Hepatocyte (in vitro differentiated cells): Measurements from ENCODE around the gene NANOGP8. TPM values are rescaled to one million over a fixed set of nuclear protein-coding genes. Genes with fewer than 3 reads are reported as not detected.
"Not testable (repeated sequence)": the region's sequence is repeated elsewhere in the genome, so short reads cannot be mapped to it uniquely, and the experiment has no call there.

ENCODE experiments used
- DNase-seq: peaks from one replicate; pipeline ENCODE4 v3.0.0-alpha.2; 2016; ENCODE audit warnings: low spot score
- H2AFZ ChIP-seq: fragments of 200-600 bp; sonication (generic); 2 replicates; pipeline ENCODE4 v1.6.0; 2016; ENCODE audit warnings: antibody characterized with exemption, mild to moderate bottlenecking
- H3K27ac ChIP-seq: fragments of 200-600 bp; sonication (generic); 2 replicates; pipeline ENCODE4 v1.5.1; 2016; ENCODE audit warnings: mild to moderate bottlenecking
- H3K27me3 ChIP-seq: fragments of 200-600 bp; sonication (generic); 2 replicates; pipeline ENCODE4 v1.6.1; 2016
- H3K36me3 ChIP-seq: fragments of 200-600 bp; sonication (generic); replicated peaks from 2 replicates; pipeline ENCODE4 v1.5.1; 2016; ENCODE audit warnings: low read depth; ENCODE audit not compliant: insufficient read depth
- H3K4me1 ChIP-seq: fragments of 200-600 bp; sonication (generic); 2 replicates; pipeline ENCODE4 v1.5.1; 2016; ENCODE audit warnings: mild to moderate bottlenecking, moderate library complexity; ENCODE audit not compliant: insufficient read depth
- H3K4me2 ChIP-seq: fragments of 200-600 bp; sonication (generic); 2 replicates; pipeline ENCODE4 v1.6.0; 2016
- H3K4me3 ChIP-seq: fragments of 200-600 bp; sonication (generic); 2 replicates; pipeline ENCODE4 v1.5.1; 2016; ENCODE audit warnings: mild to moderate bottlenecking
- H3K79me2 ChIP-seq: fragments of 200-600 bp; sonication (generic); 2 replicates; pipeline ENCODE4 v1.6.0; 2017; ENCODE audit warnings: mild to moderate bottlenecking
- H3K9me2 ChIP-seq: fragments of 200-600 bp; sonication (generic); replicated peaks from 2 replicates; pipeline ENCODE4 v1.6.0; 2017; ENCODE audit warnings: mild to moderate bottlenecking; ENCODE audit not compliant: insufficient read depth
- H3K9me3 ChIP-seq: fragments of 200-600 bp; sonication (generic); 2 replicates; pipeline ENCODE4 v1.5.1; 2016; ENCODE audit warnings: low read depth, mild to moderate bottlenecking
- H4K20me1 ChIP-seq: fragments of 200-600 bp; sonication (generic); 2 replicates; pipeline ENCODE4 v1.6.0; 2016; ENCODE audit warnings: mild to moderate bottlenecking; ENCODE audit not compliant: insufficient read depth, poor library complexity, severe bottlenecking
- EZH2 ChIP-seq: fragments of 200-600 bp; sonication (generic); IDR thresholded peaks from 2 replicates; pipeline ENCODE4 v1.6.1; 2016; ENCODE audit warnings: antibody characterized with exemption, mild to moderate bottlenecking, borderline replicate concordance
- EZH2phosphoT487 ChIP-seq: fragments of 200-600 bp; sonication (generic); IDR thresholded peaks from one replicate; pipeline ENCODE4 v1.6.1; 2018; ENCODE audit warnings: antibody characterized with exemption, mild to moderate bottlenecking, low read depth, moderate library complexity; ENCODE audit not compliant: unreplicated experiment, severe bottlenecking
- WGBS: methylation state at CpG from one replicate; pipeline ENCODE4 v1.1.6; 2016; ENCODE audit warnings: low lambda C conversion rate; ENCODE audit errors: missing lambda C conversion rate; 5-methylcytosine and 5-hydroxymethylcytosine counted together
- polyA plus RNA-seq: library from polyadenylated mRNA; unstranded; fragments of >200 nt; fragmentation: Nextera tagmentation; extraction: Ambion mirVana; gene quantifications from 2 replicates; pipeline ENCODE4 v1.2.1, GENCODE V29; 2016
- total RNA-seq: library from RNA; depleted of rRNA; stranded (reverse); fragments of >200 nt; gene quantifications from 2 replicates; pipeline ENCODE4 v1.2.3, GENCODE V29; 2014
- TF ChIP-seq, protein P1 (sequence below): fragments of 200-600 bp; sonication (generic); IDR thresholded peaks from 2 replicates; pipeline ENCODE4 v1.5.1; 2016; ENCODE audit warnings: antibody characterized with exemption, mild to moderate bottlenecking; ENCODE audit not compliant: poor library complexity

Gene NANOGP8
- total and polyA plus RNA-seq, 2 experiments from 2014 or later: 0.59 TPM; not detected in 1

DNA sequence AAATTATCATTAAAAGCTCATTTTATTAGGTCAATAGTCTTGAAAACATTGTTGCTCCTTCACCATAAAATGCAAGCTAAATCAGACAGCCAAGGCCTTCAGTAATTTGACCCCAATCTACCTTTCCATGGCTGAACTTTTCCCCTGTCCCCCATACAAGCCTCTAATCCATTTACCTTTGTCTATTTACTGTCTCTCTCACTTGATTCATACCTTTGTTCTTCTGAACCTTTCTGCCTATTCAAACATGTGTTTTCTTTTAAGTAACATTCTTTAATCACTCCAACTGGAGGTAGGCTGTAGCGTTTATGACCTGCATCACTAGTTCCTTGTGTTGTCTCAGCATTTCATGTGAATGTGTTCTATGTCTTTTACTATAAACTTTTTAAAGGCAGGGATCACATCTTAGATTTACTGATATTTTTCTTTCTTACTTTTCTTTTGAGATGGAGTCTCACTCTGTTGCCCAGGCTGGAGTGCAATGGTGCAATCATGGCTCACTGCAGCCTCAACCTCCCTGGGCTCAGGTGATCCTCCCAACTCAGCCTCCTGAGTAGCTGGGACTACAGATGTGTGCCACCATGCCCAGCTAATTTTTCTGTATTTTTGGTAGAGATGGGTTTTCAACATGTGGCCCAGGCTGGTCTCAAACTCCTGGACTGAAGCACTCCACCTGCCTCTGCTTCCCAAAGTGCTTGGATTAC lies 5.2 kb upstream of the NANOGP8 start:
- Histone ChIP-seq H3K27ac (no peak overlapping the region), H3K4me1 (no peaks in the 10 kb centered on the region), H3K4me3 (no peak overlapping the region), H3K36me3 (no peaks in the 10 kb centered on the region), H2AFZ (no peak overlapping the region), H3K79me2 (no peaks in the 10 kb centered on the region), H3K27me3 (no peaks in the 10 kb centered on the region), H4K20me1 (no peaks in the 10 kb centered on the region), H3K9me2 (no peaks in the 10 kb centered on the region), H3K9me3 (no peaks in the 10 kb centered on the region), H3K4me2 (no peak overlapping the region)
- no peak for DNase-seq
- TF ChIP-seq, protein P1, sequence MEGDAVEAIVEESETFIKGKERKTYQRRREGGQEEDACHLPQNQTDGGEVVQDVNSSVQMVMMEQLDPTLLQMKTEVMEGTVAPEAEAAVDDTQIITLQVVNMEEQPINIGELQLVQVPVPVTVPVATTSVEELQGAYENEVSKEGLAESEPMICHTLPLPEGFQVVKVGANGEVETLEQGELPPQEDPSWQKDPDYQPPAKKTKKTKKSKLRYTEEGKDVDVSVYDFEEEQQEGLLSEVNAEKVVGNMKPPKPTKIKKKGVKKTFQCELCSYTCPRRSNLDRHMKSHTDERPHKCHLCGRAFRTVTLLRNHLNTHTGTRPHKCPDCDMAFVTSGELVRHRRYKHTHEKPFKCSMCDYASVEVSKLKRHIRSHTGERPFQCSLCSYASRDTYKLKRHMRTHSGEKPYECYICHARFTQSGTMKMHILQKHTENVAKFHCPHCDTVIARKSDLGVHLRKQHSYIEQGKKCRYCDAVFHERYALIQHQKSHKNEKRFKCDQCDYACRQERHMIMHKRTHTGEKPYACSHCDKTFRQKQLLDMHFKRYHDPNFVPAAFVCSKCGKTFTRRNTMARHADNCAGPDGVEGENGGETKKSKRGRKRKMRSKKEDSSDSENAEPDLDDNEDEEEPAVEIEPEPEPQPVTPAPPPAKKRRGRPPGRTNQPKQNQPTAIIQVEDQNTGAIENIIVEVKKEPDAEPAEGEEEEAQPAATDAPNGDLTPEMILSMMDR: no peak
- TF ChIP-seq EZH2: no peak
- no peak for TF ChIP-seq EZH2phosphoT487
- 33% methylated on average over 1 of the region's 1 CpG for WGBS

DNA sequence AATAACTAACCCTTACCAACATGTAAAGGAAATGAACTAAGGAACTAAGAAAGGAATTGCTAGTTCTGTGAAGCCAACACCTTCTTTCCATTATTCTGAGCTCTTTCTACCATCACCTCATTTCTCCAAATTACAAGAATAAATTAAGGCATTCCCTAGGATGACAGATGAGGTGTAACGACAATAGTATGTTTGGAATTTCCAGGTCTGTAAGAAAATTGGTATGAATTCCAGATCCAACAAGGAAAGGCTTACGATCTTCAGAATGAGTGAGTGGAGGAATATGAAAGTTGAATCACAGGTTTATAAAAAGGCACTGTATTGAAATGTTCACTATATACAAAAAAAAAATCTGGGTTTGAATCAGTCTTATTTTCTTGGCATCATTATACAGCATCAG lies 4.5 kb upstream of the NANOGP8 start:
- no peaks in the 10 kb centered on the region for H3K27me3 ChIP-seq
- H4K20me1 ChIP-seq: no peaks in the 10 kb centered on the region
- no peak for DNase-seq
- no peaks in the 10 kb centered on the region for H3K9me3 ChIP-seq
- H3K27ac ChIP-seq: no peak overlapping the region
- H3K4me2 ChIP-seq: no peak overlapping the region
- no peaks in the 10 kb centered on the region for H3K36me3 ChIP-seq
- H3K79me2 ChIP-seq: no peaks in the 10 kb centered on the region
- no peaks in the 10 kb centered on the region for H3K9me2 ChIP-seq
- H3K4me1 ChIP-seq: no peaks in the 10 kb centered on the region
- no peak overlapping the region for H3K4me3 ChIP-seq
- WGBS: 87% methylated on average over 2 of the region's 2 CpGs
- no peak overlapping the region for H2AFZ ChIP-seq
- no peak for TF ChIP-seq EZH2phosphoT487
- no peak for TF ChIP-seq EZH2

DNA sequence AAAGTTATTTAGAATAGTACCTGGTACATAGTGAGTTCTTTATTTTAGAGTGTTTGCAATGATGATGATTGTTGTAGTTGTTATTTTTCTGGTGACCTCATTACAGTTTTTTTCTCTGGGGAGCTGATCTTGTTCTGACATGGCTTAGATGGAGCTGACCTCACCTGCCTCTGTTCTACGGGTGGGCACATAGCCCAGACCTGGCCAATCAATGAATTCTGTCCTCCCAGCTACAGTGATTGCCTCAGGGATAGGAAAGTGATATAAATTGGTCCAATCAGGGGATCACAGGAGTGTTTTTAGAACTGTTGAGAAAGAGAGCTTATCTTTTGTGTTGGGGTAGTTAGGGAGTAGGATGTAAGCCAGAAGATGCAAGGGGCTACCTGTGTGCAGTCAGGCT lies 3.2 kb upstream of the NANOGP8 start:
- Histone ChIP-seq H3K4me3 (no peak overlapping the region), H3K36me3 (no peaks in the 10 kb centered on the region), H3K27me3 (no peaks in the 10 kb centered on the region), H3K4me2 (no peak overlapping the region), H3K9me2 (no peaks in the 10 kb centered on the region), H3K4me1 (no peaks in the 10 kb centered on the region), H3K79me2 (no peaks in the 10 kb centered on the region), H3K9me3 (no peaks in the 10 kb centered on the region), H2AFZ (no peak overlapping the region), H3K27ac (no peak overlapping the region), H4K20me1 (no peaks in the 10 kb centered on the region)
- DNase-seq: no peak
- TF ChIP-seq EZH2 (no peak), EZH2phosphoT487 (no peak)
- TF ChIP-seq, protein P1: no peak
- WGBS: 92% methylated on average over 1 of the region's 1 CpG

GRCh38 chr15:35087759-35088158 lies 2.7 kb upstream of the NANOGP8 start:
- H3K4me2 ChIP-seq: no peak overlapping the region
- H3K9me2 ChIP-seq: no peaks in the 10 kb centered on the region
- no peaks in the 10 kb centered on the region for H3K9me3 ChIP-seq
- no peak for DNase-seq
- H4K20me1 ChIP-seq: no peaks in the 10 kb centered on the region
- no peaks in the 10 kb centered on the region for H3K4me1 ChIP-seq
- H3K79me2 ChIP-seq: no peaks in the 10 kb centered on the region
- no peaks in the 10 kb centered on the region for H3K36me3 ChIP-seq
- no peak overlapping the region for H2AFZ ChIP-seq
- WGBS: 88% methylated on average over 3 of the region's 3 CpGs
- no peaks in the 10 kb centered on the region for H3K27me3 ChIP-seq
- no peak overlapping the region for H3K27ac ChIP-seq
- no peak overlapping the region for H3K4me3 ChIP-seq
- TF ChIP-seq EZH2 (no peak), EZH2phosphoT487 (no peak)
- TF ChIP-seq, protein P1: no peak

DNA sequence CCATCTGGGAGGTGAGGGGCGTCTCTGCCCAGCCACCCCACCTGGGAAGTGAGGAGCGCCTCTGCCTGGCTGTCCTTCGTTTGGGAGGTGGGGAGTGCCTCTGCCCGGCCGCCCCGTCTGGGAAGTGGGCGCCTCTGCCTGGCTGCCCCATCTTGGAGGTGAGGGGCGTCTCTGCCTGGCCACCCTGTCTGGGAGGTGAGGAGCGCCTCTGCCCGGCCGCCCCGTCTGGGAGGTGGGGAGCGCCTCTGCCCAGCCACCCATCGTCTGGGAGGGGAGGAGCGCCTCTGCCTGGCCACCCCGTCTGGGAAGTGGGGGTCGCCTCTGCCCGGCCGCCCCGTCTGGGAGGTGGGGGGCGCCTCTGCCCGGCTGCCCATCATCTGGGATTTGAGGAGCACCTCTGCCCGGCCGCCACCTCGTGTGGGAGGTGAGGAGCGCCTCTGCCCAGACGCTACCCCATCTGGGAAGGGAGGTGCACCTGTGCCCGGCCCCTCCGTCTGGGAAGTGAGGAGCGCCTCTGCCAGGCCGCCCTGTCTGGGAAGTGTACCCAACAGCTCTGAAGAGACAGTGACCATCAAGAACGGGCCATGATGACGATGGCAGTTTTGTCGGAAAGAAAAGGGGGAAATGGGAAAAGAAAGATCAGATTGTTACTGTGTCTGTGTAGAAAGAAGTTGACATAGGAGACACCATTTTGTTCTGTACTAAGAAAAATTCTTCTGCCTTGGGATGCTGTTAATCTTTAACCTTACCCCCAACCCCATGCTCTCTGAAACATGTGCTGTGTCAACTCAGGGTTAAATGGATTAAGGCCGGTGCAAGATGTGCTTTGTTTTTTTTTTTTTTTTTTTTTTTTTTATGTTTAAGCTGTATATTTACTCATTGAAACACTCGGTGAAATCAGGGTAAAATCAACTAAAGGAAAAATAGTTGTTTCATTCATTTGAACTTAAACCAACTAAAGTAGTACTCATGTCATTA lies 2.4 kb downstream of the NANOGP8 start:
- not testable (repeated sequence) for H3K36me3 ChIP-seq, H3K27me3 ChIP-seq, H3K4me2 ChIP-seq, H3K4me1 ChIP-seq, DNase-seq, H2AFZ ChIP-seq, H3K27ac ChIP-seq, H3K4me3 ChIP-seq, H3K79me2 ChIP-seq, H3K9me2 ChIP-seq, H4K20me1 ChIP-seq, H3K9me3 ChIP-seq
- 95% methylated on average over 26 of the region's 36 CpGs for WGBS
